Mesodermal cell (in vitro differentiated cells): ENCODE data around the gene CRYBG1.

ENCODE experiments used
- H3K27ac ChIP-seq: 2 replicates; pipeline ENCODE4 v1.7.0; 2013; ENCODE audit warnings: mild to moderate bottlenecking, low read depth, low read length, moderate library complexity; ENCODE audit not compliant: severe bottlenecking
- H3K36me3 ChIP-seq: 2 replicates; pipeline ENCODE4 v1.7.1; 2013; ENCODE audit warnings: mild to moderate bottlenecking, low read length, moderate library complexity; ENCODE audit not compliant: control insufficient read depth, insufficient read depth
- H3K4me1 ChIP-seq: one replicate; pipeline ENCODE4 v1.7.1; 2013; ENCODE audit warnings: mild to moderate bottlenecking, low read length; ENCODE audit not compliant: insufficient read depth, control insufficient read depth, poor library complexity, severe bottlenecking
- H3K4me3 ChIP-seq: 2 replicates; pipeline ENCODE4 v1.7.0; 2013; ENCODE audit warnings: low read length, control low read depth, mild to moderate bottlenecking; ENCODE audit not compliant: insufficient read depth, poor library complexity, severe bottlenecking; ENCODE audit errors: extremely low read depth
- H3K9me3 ChIP-seq: 2 replicates; pipeline ENCODE4 v1.7.1; 2013; ENCODE audit warnings: mild to moderate bottlenecking, low read length, moderate library complexity; ENCODE audit not compliant: control insufficient read depth
- WGBS, 2 experiments: methylation state at CpG; one replicate each; pipeline ENCODE4 v1.1.5; 2013; ENCODE audit warnings: missing lambda C conversion rate in 2 of 2; ENCODE audit not compliant: insufficient coverage in 2 of 2; 5-methylcytosine and 5-hydroxymethylcytosine counted together

Gene CRYBG1

DNA sequence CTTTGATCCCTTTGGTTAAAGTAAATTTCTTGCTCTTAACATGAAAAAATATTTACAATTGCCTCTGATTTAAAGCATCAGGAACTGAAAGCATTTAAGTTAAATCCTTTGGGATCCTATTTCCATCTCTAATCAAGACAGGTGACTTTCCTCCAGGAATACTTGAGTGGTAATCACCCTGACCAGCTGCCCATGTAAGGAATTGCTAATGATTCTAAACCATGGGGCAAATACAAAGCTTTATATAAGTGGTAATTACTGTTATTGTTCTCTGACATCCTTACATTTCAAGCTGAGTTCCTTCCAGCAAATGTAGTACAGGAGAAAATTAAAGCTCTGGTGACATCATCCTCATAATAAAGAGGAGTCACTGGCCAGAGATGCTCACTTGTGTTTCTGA, 100.6 kb downstream of the CRYBG1 start:
- Histone ChIP-seq H3K27ac (no peak overlapping the region), H3K4me1 (no peaks in the 10 kb centered on the region), H3K36me3 (no peaks in the 10 kb centered on the region), H3K4me3 (no peak overlapping the region), H3K9me3 (no peaks in the 10 kb centered on the region)

DNA sequence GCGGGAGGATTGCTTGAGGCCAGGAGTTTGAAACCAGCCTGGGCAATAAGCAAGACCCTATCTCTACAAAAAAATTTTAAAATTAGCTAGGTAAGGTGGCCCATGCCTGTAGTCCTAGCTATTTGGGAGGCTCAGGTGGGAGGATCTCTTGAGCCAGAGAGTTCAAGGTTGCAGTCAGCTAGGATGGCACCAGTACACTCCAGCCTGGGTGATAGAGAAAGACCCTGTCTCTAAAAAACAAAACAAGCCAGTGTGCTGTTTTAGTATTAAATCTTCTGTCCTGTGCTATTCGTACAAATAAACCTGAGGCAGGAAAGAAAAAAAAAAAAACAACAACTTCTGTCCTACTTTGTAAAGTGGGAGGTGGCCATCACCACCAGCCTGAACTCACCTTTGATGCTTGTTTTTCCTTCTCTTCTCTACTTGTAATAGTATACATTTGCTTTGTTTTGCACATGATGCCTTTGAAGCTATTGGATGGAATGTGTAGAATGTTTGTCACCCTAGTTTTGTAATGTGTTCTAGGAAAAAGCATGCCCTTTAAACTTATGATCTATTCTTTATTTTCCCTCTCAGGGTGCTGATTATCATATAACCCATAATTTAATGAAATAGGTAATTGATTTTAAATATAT, 102.5 kb downstream of the CRYBG1 start:
- Histone ChIP-seq H3K27ac (no peak overlapping the region), H3K4me3 (no peak overlapping the region), H3K36me3 (no peaks in the 10 kb centered on the region), H3K9me3 (no peaks in the 10 kb centered on the region), H3K4me1 (no peaks in the 10 kb centered on the region)
- 80% methylated on average over 1 of the region's 2 CpGs; no CpG with 5 or more reads in 1 of the 2 experiments for WGBS, 2 experiments

GRCh38 chr6:106466211-106466610, 105.7 kb downstream of the CRYBG1 start:
- Histone ChIP-seq H3K9me3 (no peaks in the 10 kb centered on the region), H3K4me1 (no peaks in the 10 kb centered on the region), H3K4me3 (no peak overlapping the region), H3K27ac (no peak overlapping the region), H3K36me3 (no peaks in the 10 kb centered on the region)
- WGBS, 2 experiments: no CpG with 5 or more reads among the region's 2 CpGs

GRCh38 chr6:106468935-106469334, 108.4 kb downstream of the CRYBG1 start:
- no peak overlapping the region for H3K4me3 ChIP-seq
- H3K9me3 ChIP-seq: no peaks in the 10 kb centered on the region
- WGBS, 2 experiments: 94% methylated on average over 2 of the region's 2 CpGs
- H3K4me1 ChIP-seq: no peaks in the 10 kb centered on the region
- H3K36me3 ChIP-seq: no peaks in the 10 kb centered on the region
- H3K27ac ChIP-seq: no peak overlapping the region

- 73 to 83% methylated on average over 1 to 3 of the region's 4 CpGs for WGBS, 2 experiments
Observed at GRCh38 chr6:106469882-106470281, 109.4 kb downstream of the CRYBG1 start.

DNA sequence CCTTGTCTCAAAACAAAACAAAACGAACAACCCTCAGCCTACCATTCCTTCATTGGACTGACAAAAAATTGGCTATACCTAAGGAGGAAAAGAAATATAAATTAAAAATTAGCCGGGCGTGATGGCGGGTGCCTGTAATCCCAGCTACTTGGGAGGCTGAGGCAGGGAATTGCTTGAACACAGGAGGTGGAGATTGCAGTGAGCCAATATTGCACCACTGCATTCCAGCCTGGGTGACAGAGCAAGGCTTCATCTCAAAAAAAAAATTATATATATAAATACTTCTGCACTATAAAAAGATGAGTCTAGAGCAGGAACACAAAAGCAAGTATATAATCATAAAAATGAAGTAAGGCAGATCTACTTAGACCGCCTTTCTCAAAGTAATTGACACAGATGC, 109.8 kb downstream of the CRYBG1 start:
- Histone ChIP-seq H3K4me1 (no peaks in the 10 kb centered on the region), H3K27ac (no peak overlapping the region), H3K4me3 (no peak overlapping the region), H3K9me3 (no peaks in the 10 kb centered on the region), H3K36me3 (no peaks in the 10 kb centered on the region)
- WGBS, 2 experiments: 100% methylated on average over 3 of the region's 5 CpGs; no CpG with 5 or more reads in 1 of the 2 experiments

More at GRCh38 chr6:106469882-106470281, 109.4 kb downstream of the CRYBG1 start:
- no peaks in the 10 kb centered on the region for H3K4me1 ChIP-seq
- H3K36me3 ChIP-seq: no peaks in the 10 kb centered on the region
- H3K9me3 ChIP-seq: no peaks in the 10 kb centered on the region
- no peak overlapping the region for H3K4me3 ChIP-seq
- no peak overlapping the region for H3K27ac ChIP-seq

GRCh38 chr6:106470811-106471210, 110.3 kb downstream of the CRYBG1 start:
- H3K36me3 ChIP-seq: no peaks in the 10 kb centered on the region
- no peaks in the 10 kb centered on the region for H3K9me3 ChIP-seq
- no peak overlapping the region for H3K27ac ChIP-seq
- H3K4me1 ChIP-seq: no peaks in the 10 kb centered on the region
- H3K4me3 ChIP-seq: no peak overlapping the region

DNA sequence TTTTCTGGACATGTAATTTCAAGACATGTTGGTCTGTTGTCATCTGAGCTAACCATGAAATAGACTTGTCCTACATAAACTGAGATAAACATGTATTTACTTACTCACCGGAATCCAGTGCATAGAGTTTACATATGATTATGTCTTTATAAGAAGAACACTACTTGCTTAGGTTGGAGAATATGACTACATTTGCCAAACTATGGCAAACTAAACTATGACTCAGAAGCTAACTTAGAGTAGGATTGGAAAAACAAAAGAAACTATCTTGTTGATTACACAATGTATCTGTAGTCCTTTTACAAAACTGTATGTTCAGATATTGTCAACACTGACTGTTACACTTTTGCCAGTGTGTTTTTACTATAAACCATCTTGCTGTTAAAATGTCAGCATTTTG, 113.3 kb downstream of the CRYBG1 start:
- Histone ChIP-seq H3K27ac (no peak overlapping the region), H3K4me3 (no peak overlapping the region), H3K9me3 (no peaks in the 10 kb centered on the region), H3K36me3 (no peaks in the 10 kb centered on the region), H3K4me1 (no peaks in the 10 kb centered on the region)
- no CpG with 5 or more reads among the region's 1 CpG for WGBS, 2 experiments

GRCh38 chr6:106474466-106474865, 113.9 kb downstream of the CRYBG1 start:
- Histone ChIP-seq H3K36me3 (no peaks in the 10 kb centered on the region), H3K9me3 (no peaks in the 10 kb centered on the region), H3K27ac (no peak overlapping the region), H3K4me1 (no peaks in the 10 kb centered on the region), H3K4me3 (no peak overlapping the region)
- WGBS, 2 experiments: 96 to 97% methylated on average over 4 of the region's 5 CpGs

- H3K9me3 ChIP-seq: no peaks in the 10 kb centered on the region
- H3K36me3 ChIP-seq: no peaks in the 10 kb centered on the region
- H3K4me3 ChIP-seq: no peak overlapping the region
- no peak overlapping the region for H3K27ac ChIP-seq
- no peaks in the 10 kb centered on the region for H3K4me1 ChIP-seq
- WGBS, 2 experiments: 83 to 87% methylated on average over 5 to 6 of the region's 6 CpGs
Observed at GRCh38 chr6:106475284-106475683, 114.8 kb downstream of the CRYBG1 start.

DNA sequence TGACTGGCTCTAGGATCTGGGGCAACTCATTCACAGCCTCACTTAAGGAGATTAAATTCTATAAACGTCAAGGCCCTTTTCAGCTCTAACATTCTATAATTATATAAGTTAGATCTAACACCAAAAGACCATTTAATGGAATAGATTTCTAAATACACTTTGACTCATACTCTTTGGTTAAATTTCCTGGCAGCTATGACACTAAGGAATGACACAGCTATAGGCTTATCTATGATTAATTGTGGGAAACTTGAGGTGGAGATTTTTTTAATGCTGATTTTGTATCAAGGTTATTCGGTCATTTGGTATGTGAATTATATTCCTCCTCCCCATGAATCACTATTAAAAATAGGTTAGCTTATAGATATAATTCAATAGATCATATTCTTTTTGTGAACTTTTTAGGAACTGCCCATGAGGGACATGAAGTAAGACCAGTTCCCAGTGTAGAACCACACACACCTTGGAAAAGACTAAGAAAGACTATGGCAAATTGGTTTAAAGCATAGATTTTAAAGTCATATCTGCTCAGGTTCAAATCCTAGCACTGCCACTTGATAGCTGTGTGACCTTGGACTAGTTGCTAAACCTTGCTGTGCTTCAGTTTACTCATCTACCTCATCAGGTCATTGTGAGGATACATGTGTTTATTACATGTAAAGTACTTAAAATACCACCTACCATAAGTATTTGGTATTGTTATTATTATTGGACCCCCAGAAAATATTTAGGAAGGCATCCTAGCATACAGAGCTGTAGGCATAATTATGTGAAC, 116.0 kb downstream of the CRYBG1 start:
- no peaks in the 10 kb centered on the region for H3K9me3 ChIP-seq
- H3K4me1 ChIP-seq: no peaks in the 10 kb centered on the region
- no peak overlapping the region for H3K4me3 ChIP-seq
- no CpG with 5 or more reads among the region's 2 CpGs for WGBS, 2 experiments
- no peaks in the 10 kb centered on the region for H3K36me3 ChIP-seq
- no peak overlapping the region for H3K27ac ChIP-seq
